HUES64 (cell line): ENCODE data around the gene GLYAT.

Experiments
- H3K27ac ChIP-seq: 2 replicates; pipeline ENCODE4 v1.7.0; 2013; ENCODE audit warnings: low read depth, low read length, inconsistent platforms
- H3K27me3 ChIP-seq: 2 replicates; pipeline ENCODE4 v1.6.1; 2013; ENCODE audit warnings: mild to moderate bottlenecking, low read length; ENCODE audit not compliant: insufficient read depth
- H3K36me3 ChIP-seq: 2 replicates; pipeline ENCODE4 v1.6.1; 2013; ENCODE audit warnings: mild to moderate bottlenecking, low read length; ENCODE audit not compliant: insufficient read depth
- H3K4me1 ChIP-seq: 2 replicates; pipeline ENCODE4 v1.6.1; 2013; ENCODE audit warnings: mild to moderate bottlenecking, low read length, moderate library complexity; ENCODE audit not compliant: insufficient read depth
- H3K4me3 ChIP-seq: 2 replicates; pipeline ENCODE4 v1.5.1; 2013; ENCODE audit warnings: mild to moderate bottlenecking, low read length, moderate library complexity
- H3K9ac ChIP-seq: 2 replicates; pipeline ENCODE4 v1.6.1; 2013; ENCODE audit warnings: mild to moderate bottlenecking, low read depth, low read length
- H3K9me3 ChIP-seq: 2 replicates; pipeline ENCODE4 v1.6.1; 2013; ENCODE audit warnings: low read depth, low read length; ENCODE audit not compliant: insufficient read depth
- WGBS: fragments of 150-250, 120-280 bp; methylation state at CpG from one replicate; pipeline ENCODE4 v1.1.7; 2013; ENCODE audit warnings: missing lambda C conversion rate; 5-methylcytosine and 5-hydroxymethylcytosine counted together

Gene GLYAT

GRCh38 chr11:58770166-58770565 is 38.4 kb upstream of the GLYAT start:
- WGBS, result 64% methylated on average over 2 of the region's 2 CpGs
- Histone ChIP-seq H3K27ac (no peak overlapping the region), H3K9me3 (peaks cover 93% of the 10 kb centered on the region)

GRCh38 chr11:58769308-58769707 is 37.6 kb upstream of the GLYAT start:
- Histone ChIP-seq H3K27ac (no peak overlapping the region), H3K4me3 (no peak overlapping the region), H3K36me3 (no peaks in the 10 kb centered on the region), H3K27me3 (no peaks in the 10 kb centered on the region), H3K9ac (no peak overlapping the region), H3K9me3 (peaks cover 94% of the 10 kb centered on the region), H3K4me1 (no peaks in the 10 kb centered on the region)
- WGBS, result no CpG with 5 or more reads among the region's 2 CpGs

More at GRCh38 chr11:58770166-58770565, 38.4 kb upstream of the GLYAT start:
- H3K36me3 ChIP-seq, result no peaks in the 10 kb centered on the region
- no peak overlapping the region for H3K4me3 ChIP-seq
- H3K4me1 ChIP-seq, result no peaks in the 10 kb centered on the region
- no peaks in the 10 kb centered on the region for H3K27me3 ChIP-seq
- H3K9ac ChIP-seq, result no peak overlapping the region

DNA sequence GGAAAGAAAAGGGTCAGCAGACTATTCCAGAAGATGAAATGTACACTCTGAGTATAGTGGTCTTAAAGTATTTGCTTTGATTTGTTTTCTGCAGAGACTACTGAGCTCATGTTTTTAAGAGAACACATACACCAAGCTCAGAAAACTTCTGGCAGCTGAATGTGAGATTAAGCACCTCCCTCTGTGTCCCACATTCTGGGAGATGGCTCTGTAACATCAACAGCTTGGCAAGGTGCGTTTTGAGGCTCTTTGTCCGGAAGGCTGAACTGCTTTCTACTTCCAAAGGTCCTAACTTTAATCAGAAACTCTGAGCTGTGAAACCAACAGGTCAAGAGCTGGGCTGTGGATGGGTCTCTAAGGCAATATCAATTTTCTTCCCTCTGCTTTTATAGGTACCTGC is 36.4 kb upstream of the GLYAT start:
- no peaks in the 10 kb centered on the region for H3K27me3 ChIP-seq
- H3K36me3 ChIP-seq, result no peaks in the 10 kb centered on the region
- H3K27ac ChIP-seq, result no peak overlapping the region
- no peak overlapping the region for H3K4me3 ChIP-seq
- 75% methylated on average over 2 of the region's 2 CpGs for WGBS
- H3K9ac ChIP-seq, result no peak overlapping the region
- peaks cover 92% of the 10 kb centered on the region for H3K9me3 ChIP-seq
- no peaks in the 10 kb centered on the region for H3K4me1 ChIP-seq

DNA sequence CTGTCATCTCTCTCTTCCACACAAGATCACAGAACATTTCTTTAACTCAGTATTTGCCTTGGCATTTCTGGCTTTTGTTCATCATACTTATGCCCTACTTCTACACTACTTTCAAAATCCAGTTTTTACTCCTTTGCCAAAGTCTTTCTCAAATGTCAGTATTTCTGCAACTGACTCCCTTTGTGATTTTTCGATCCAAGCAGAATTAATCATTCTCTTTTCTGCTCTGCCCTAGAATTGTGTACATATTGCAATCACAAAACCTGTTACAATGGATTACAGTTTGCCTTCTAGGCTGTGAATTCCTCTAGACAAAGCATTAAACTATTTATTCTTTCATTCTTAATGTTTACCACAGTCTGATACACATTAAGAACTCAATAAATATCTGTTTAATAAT is 33.3 kb upstream of the GLYAT start:
- H3K27me3 ChIP-seq, result no peaks in the 10 kb centered on the region
- H3K9ac ChIP-seq, result no peak overlapping the region
- H3K36me3 ChIP-seq, result no peaks in the 10 kb centered on the region
- 61% methylated on average over 1 of the region's 1 CpG for WGBS
- H3K9me3 ChIP-seq, result peaks cover 92% of the 10 kb centered on the region
- H3K27ac ChIP-seq, result no peak overlapping the region
- H3K4me3 ChIP-seq, result no peak overlapping the region
- no peaks in the 10 kb centered on the region for H3K4me1 ChIP-seq

DNA sequence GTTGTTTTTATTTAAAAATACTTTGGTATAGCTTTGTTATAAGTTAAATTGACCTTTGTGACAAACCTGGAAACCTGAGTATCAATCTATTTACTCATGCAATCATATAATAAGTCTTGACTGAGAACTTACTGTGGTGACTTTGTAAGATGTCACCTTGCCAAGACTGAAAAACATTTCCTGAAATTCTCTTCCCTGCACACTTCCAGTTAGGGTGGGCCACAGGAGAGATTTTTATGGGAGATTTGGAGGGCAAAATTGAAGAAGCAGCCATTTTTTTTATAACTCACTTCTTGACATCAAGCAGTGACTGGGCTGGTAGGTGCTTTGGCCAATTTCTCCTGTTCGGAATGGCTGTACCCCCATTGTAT is 31.4 kb upstream of the GLYAT start:
- no peak overlapping the region for H3K27ac ChIP-seq
- no peaks in the 10 kb centered on the region for H3K36me3 ChIP-seq
- H3K9me3 ChIP-seq, result peaks cover 92% of the 10 kb centered on the region
- H3K27me3 ChIP-seq, result no peaks in the 10 kb centered on the region
- H3K4me3 ChIP-seq, result no peak overlapping the region
- H3K9ac ChIP-seq, result no peak overlapping the region
- H3K4me1 ChIP-seq, result no peaks in the 10 kb centered on the region
- WGBS, result 93% methylated on average over 1 of the region's 1 CpG

GRCh38 chr11:58762284-58763119 is 30.8 kb upstream of the GLYAT start:
- WGBS, result 62% methylated on average over 4 of the region's 6 CpGs

DNA sequence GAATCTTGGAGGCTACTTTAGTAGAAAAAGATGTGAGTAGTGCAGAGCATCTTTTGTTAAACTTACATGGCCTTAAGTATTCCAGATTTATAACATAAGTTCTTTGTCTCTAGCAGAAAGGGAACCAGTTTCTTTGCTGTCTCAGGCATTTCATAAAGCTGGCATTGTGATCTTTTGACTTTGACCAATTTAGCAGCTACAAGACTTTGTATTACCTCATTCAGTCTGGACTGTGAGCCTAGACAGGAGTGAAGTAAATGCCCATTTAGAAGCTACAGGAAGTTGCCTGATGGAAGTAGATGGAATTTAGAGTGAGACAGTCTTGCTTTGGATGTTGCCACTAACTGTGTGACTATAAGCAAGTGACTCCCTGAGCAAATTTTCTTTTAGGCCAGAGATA is 25.7 kb upstream of the GLYAT start:
- no peaks in the 10 kb centered on the region for H3K36me3 ChIP-seq
- peaks cover 63% of the 10 kb centered on the region for H3K9me3 ChIP-seq
- H3K4me3 ChIP-seq, result no peak overlapping the region
- no peak overlapping the region for H3K9ac ChIP-seq
- H3K27ac ChIP-seq, result no peak overlapping the region
- no peaks in the 10 kb centered on the region for H3K27me3 ChIP-seq
- H3K4me1 ChIP-seq, result no peaks in the 10 kb centered on the region

More at GRCh38 chr11:58762284-58763119, 30.8 kb upstream of the GLYAT start:
- no peak overlapping the region for H3K4me3 ChIP-seq
- no peaks in the 10 kb centered on the region for H3K27me3 ChIP-seq
- H3K4me1 ChIP-seq, result no peaks in the 10 kb centered on the region
- peaks cover 91% of the 10 kb centered on the region for H3K9me3 ChIP-seq
- H3K9ac ChIP-seq, result no peak overlapping the region
- H3K27ac ChIP-seq, result no peak overlapping the region
- H3K36me3 ChIP-seq, result no peaks in the 10 kb centered on the region

GRCh38 chr11:58745705-58746364 is 14.1 kb upstream of the GLYAT start:
- no peaks in the 10 kb centered on the region for H3K4me1 ChIP-seq
- H3K9ac ChIP-seq, result no peak overlapping the region
- H3K36me3 ChIP-seq, result no peaks in the 10 kb centered on the region
- H3K27me3 ChIP-seq, result no peaks in the 10 kb centered on the region
- H3K4me3 ChIP-seq, result no peak overlapping the region
- WGBS, result 72% methylated on average over 5 of the region's 5 CpGs
- H3K9me3 ChIP-seq, result peaks cover 93% of the 10 kb centered on the region
- H3K27ac ChIP-seq, result no peak overlapping the region

GRCh38 chr11:58744988-58745704 is 13.4 kb upstream of the GLYAT start:
- Histone ChIP-seq H3K4me3 (no peak overlapping the region), H3K36me3 (no peaks in the 10 kb centered on the region), H3K27me3 (no peaks in the 10 kb centered on the region), H3K9ac (no peak overlapping the region), H3K27ac (no peak overlapping the region), H3K9me3 (peaks cover 96% of the 10 kb centered on the region), H3K4me1 (no peaks in the 10 kb centered on the region)

- Histone ChIP-seq H3K27me3 (no peaks in the 10 kb centered on the region), H3K27ac (no peak overlapping the region), H3K9ac (no peak overlapping the region), H3K4me3 (no peak overlapping the region), H3K9me3 (peaks cover 95% of the 10 kb centered on the region), H3K4me1 (no peaks in the 10 kb centered on the region), H3K36me3 (no peaks in the 10 kb centered on the region)
- 49% methylated on average over 3 of the region's 3 CpGs for WGBS
These were observed 11.5 kb upstream of the GLYAT start for GRCh38 chr11:58742981-58743880.
